B cell (primary cell): ENCODE measurements around the gene DCP1A. TPM values are rescaled to one million over a fixed set of nuclear protein-coding genes. Genes with fewer than 3 reads are reported as not detected.

Source experiments
- ATAC-seq: fragments of 200-7000 bp; cut with Tn5 transposase; one replicate; pipeline ENCODE4 v1.10.0; 2021; ENCODE audit warnings: low read depth, mild to moderate bottlenecking, moderate number of reproducible peaks, moderate library complexity
- CTCF ChIA-PET: fragments of 350-600 bp; sonication (Branson Sonifier 250); formaldehyde crosslinking; loops from one replicate; lab custom pipeline; 2021; ENCODE audit warnings: antibody characterized with exemption, inconsistent platforms; lab: Charles Lee
- POLR2A ChIA-PET: fragments of 350-600 bp; sonication (Branson Sonifier 250); formaldehyde crosslinking; loops from one replicate; lab custom pipeline; 2021; ENCODE audit warnings: antibody characterized with exemption; lab: Charles Lee
- DNase-seq: peaks from one replicate; pipeline ENCODE4 v3.0.0; 2013
- H2AFZ ChIP-seq: 2 replicates; pipeline ENCODE4 v1.6.1; 2012; ENCODE audit warnings: mild to moderate bottlenecking, low read depth, low read length; ENCODE audit not compliant: insufficient read depth, poor library complexity, severe bottlenecking
- H3K27ac ChIP-seq, 2 donors: 1 replicate in 1 of 2; 2 replicates in 1 of 2; pipeline ENCODE4 v1.5.1; 2012 to 2013; ENCODE audit warnings: low read length in 2 of 2, mild to moderate bottlenecking in 2 of 2, moderate library complexity in 1 of 2
- H3K27me3 ChIP-seq, 4 experiments: fragments of 200-600 bp in 1 of 4; sonication (generic) in 1 of 4; replicated peaks in 1 of 4; 1 replicate in 2 of 4; 2 replicates in 2 of 4; pipeline versions ENCODE4 v1.6.1 to v1.7.0; 2013 to 2016; ENCODE audit warnings: low read length in 3 of 4, mild to moderate bottlenecking in 2 of 4, mixed read lengths in 1 of 4, moderate library complexity in 1 of 4; ENCODE audit not compliant: insufficient read depth in 4 of 4, control insufficient read depth in 3 of 4; ENCODE audit errors: control extremely low read depth in 1 of 4
- H3K36me3 ChIP-seq, 2 experiments: replicated peaks in 1 of 2; 1 replicate in 1 of 2; 2 replicates in 1 of 2; pipeline versions ENCODE4 v1.6.1 to v1.7.1; 2013; ENCODE audit warnings: low read length in 1 of 2; ENCODE audit not compliant: insufficient read depth in 2 of 2, control insufficient read depth in 1 of 2; ENCODE audit errors: control extremely low read depth in 1 of 2, extremely low read depth in 1 of 2
- H3K4me1 ChIP-seq, 2 donors: fragments of 200-600 bp in 1 of 2; sonication (generic) in 1 of 2; 1 replicate in 1 of 2; 2 replicates in 1 of 2; pipeline versions ENCODE4 v1.5.1 to v1.6.1; 2013 to 2017; ENCODE audit warnings: low read length in 2 of 2; ENCODE audit not compliant: control insufficient read depth in 2 of 2, insufficient read depth in 2 of 2
- H3K4me2 ChIP-seq: replicated peaks from 2 replicates; pipeline ENCODE3; 2012; ENCODE audit warnings: mild to moderate bottlenecking, low read depth, low read length; ENCODE audit not compliant: poor library complexity, severe bottlenecking
- H3K4me3 ChIP-seq, 5 experiments: fragments of 200-600 bp in 1 of 5; sonication (generic) in 1 of 5; 1 replicate in 3 of 5; 2 replicates in 2 of 5; pipeline versions ENCODE4 v1.5.1 to v1.7.0; 2011 to 2016; ENCODE audit warnings: low read length in 4 of 5, mild to moderate bottlenecking in 4 of 5, low read depth in 2 of 5, control low read depth in 1 of 5, moderate library complexity in 1 of 5; ENCODE audit not compliant: insufficient read depth in 1 of 5; ENCODE audit errors: control extremely low read depth in 1 of 5, extremely low read depth in 1 of 5
- H3K79me2 ChIP-seq: fragments of 200-600 bp; sonication (generic); one replicate; pipeline ENCODE4 v1.6.0; 2016; ENCODE audit warnings: low read length; ENCODE audit not compliant: control insufficient read depth, insufficient read depth
- H3K9ac ChIP-seq: fragments of 200-600 bp; sonication (generic); 2 replicates; pipeline ENCODE4 v1.6.1; 2017; ENCODE audit warnings: mild to moderate bottlenecking, low read length, moderate library complexity
- H3K9me3 ChIP-seq, 3 donors: one replicate each; pipeline versions ENCODE4 v1.6.1 to v1.7.1; 2013; ENCODE audit warnings: low read length in 2 of 3; ENCODE audit not compliant: control insufficient read depth in 2 of 3, insufficient read depth in 1 of 3; ENCODE audit errors: control extremely low read depth in 1 of 3
- H4K20me1 ChIP-seq: 2 replicates; pipeline ENCODE4 v1.6.0; 2012; ENCODE audit warnings: mild to moderate bottlenecking, low read length; ENCODE audit not compliant: insufficient read depth, control insufficient read depth, poor library complexity, severe bottlenecking
- H3K27ac Mint-ChIP-seq: one replicate; pipeline ENCODE4 v1.8.0; 2021; ENCODE audit warnings: mixed read lengths
- H3K27me3 Mint-ChIP-seq: one replicate; pipeline ENCODE4 v1.8.0; 2021; ENCODE audit warnings: mixed read lengths
- H3K4me1 Mint-ChIP-seq: one replicate; pipeline ENCODE4 v1.8.0; 2021; ENCODE audit warnings: mixed read lengths
- H3K4me3 Mint-ChIP-seq: one replicate; pipeline ENCODE4 v1.8.0; 2021; ENCODE audit warnings: mixed read lengths
- H3K9me3 Mint-ChIP-seq: one replicate; pipeline ENCODE4 v1.8.0; 2022; ENCODE audit warnings: mixed read lengths; ENCODE audit not compliant: insufficient read depth
- EZH2 ChIP-seq: IDR thresholded peaks from 2 replicates; pipeline ENCODE4 v1.6.1; 2012; ENCODE audit warnings: borderline replicate concordance, low read depth, mild to moderate bottlenecking, moderate library complexity, low read length; ENCODE audit not compliant: insufficient read depth, poor library complexity, severe bottlenecking
- WGBS: methylation state at CpG from one replicate; pipeline ENCODE4 v1.1.5; 2013; ENCODE audit warnings: missing lambda C conversion rate; ENCODE audit not compliant: insufficient coverage; 5-methylcytosine and 5-hydroxymethylcytosine counted together
- intact Hi-C: fragments of 100-400 bp; cut with micrococcal nuclease; formaldehyde crosslinking; loops from one replicate; pipeline ENCODE4 v1.10.0; 2022
- polyA plus RNA-seq: library from polyadenylated mRNA; depleted of rRNA; stranded (reverse); fragments of >200 nt; gene quantifications from 2 replicates; pipeline ENCODE4 v1.2.3, GENCODE V29; 2012
- total RNA-seq, 2 donors: library from RNA; stranded (reverse); fragments of 120-200 nt in 1 of 2; gene quantifications; 1 replicate in 1 of 2; 2 replicates in 1 of 2; pipeline versions ENCODE4 v1.2.3 to v1.2.4, GENCODE V29; 2013 to 2022
- TF ChIP-seq, protein P1 (sequence below): fragments of 200-600 bp; IDR thresholded peaks from one replicate; pipeline ENCODE4 v1.8.0; 2022; ENCODE audit warnings: antibody characterized with exemption, mild to moderate bottlenecking

The DCP1A gene
- total and polyA plus RNA-seq, 2 donors (not counting 1 experiment from before 2014, with no cell fraction given), result 16.6 to 44.6 TPM

GRCh38 chr3:53255423-53255774, 91.9 kb downstream of the DCP1A start:
- Histone ChIP-seq H3K27me3 (no peaks in the 10 kb centered on the region), H3K4me3 (peak overlapping the region; percentile 72 to 83 (median 75)), H3K36me3 (no peaks in the 10 kb centered on the region), H3K79me2 (peaks cover 50% of the 10 kb centered on the region), H3K9ac (peak overlapping the region; percentile 71), H3K27ac (peak overlapping the region; percentile 41 to 63), H3K4me1 (peaks cover 31 to 49% of the 10 kb centered on the region in 2 donors), H2AFZ (peak overlapping the region; percentile 84), H4K20me1 (peaks cover 40% of the 10 kb centered on the region), H3K9me3 (no peaks in the 10 kb centered on the region), H3K4me2 (peak overlapping the region; percentile 86)
- H3K27ac Mint-ChIP-seq, result peak overlapping the region; percentile 81
- H3K9me3 Mint-ChIP-seq, result no peaks in the 10 kb centered on the region
- ChIA-PET CTCF (interaction anchor here (1.2 to 2.0 kb wide), 2 partner anchors 33 to 60 kb away, joined by 3 to 6 read pairs; no protein-coding TSS in a partner anchor), POLR2A (no interaction called here)
- H3K4me3 Mint-ChIP-seq, result peak overlapping the region; percentile 91
- under 1% methylated on average over 44 of the region's 44 CpGs for WGBS
- no peak for DNase-seq
- H3K27me3 Mint-ChIP-seq, result no peaks in the 10 kb centered on the region
- H3K4me1 Mint-ChIP-seq, result peaks cover 42% of the 10 kb centered on the region
- ATAC-seq, result peak; percentile 57
- TF ChIP-seq, protein P1, sequence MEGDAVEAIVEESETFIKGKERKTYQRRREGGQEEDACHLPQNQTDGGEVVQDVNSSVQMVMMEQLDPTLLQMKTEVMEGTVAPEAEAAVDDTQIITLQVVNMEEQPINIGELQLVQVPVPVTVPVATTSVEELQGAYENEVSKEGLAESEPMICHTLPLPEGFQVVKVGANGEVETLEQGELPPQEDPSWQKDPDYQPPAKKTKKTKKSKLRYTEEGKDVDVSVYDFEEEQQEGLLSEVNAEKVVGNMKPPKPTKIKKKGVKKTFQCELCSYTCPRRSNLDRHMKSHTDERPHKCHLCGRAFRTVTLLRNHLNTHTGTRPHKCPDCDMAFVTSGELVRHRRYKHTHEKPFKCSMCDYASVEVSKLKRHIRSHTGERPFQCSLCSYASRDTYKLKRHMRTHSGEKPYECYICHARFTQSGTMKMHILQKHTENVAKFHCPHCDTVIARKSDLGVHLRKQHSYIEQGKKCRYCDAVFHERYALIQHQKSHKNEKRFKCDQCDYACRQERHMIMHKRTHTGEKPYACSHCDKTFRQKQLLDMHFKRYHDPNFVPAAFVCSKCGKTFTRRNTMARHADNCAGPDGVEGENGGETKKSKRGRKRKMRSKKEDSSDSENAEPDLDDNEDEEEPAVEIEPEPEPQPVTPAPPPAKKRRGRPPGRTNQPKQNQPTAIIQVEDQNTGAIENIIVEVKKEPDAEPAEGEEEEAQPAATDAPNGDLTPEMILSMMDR, result no peak
- no peak for TF ChIP-seq EZH2
- intact Hi-C loops, result loop anchor here (2.0 to 10.0 kb wide), 4 partner anchors 73 to 361 kb away; partner anchors contain the start of genes DCP1A, PRKCD and STIMATE
